ENCODE measurements around the gene NAGA. TPM values are rescaled to one million over a fixed set of nuclear protein-coding genes. Genes with fewer than 3 reads are reported as not detected.

The NAGA gene
- total RNA-seq, 1 donor from 2014 or later, result 18.7 TPM

Other genes starting within 250 kb of the NAGA start
- gene SREBF2, start 237.7 kb downstream of the NAGA start, total RNA-seq, result 44.2 and 66.4 TPM in 2 replicates
- gene SHISA8, start 155.7 kb downstream of the NAGA start, total RNA-seq, result not detected in 2 replicates
- gene TNFRSF13C, start 144.0 kb downstream of the NAGA start, total RNA-seq, result under 0.01 TPM in 2 replicates
- gene CENPM, start 123.7 kb downstream of the NAGA start, total RNA-seq, result 1.3 and 3.5 TPM in 2 replicates
- under 0.01 TPM in 2 replicates for gene SEPTIN3, start 101.4 kb downstream of the NAGA start, total RNA-seq
- gene WBP2NL, start 72.0 kb downstream of the NAGA start, total RNA-seq, result 0.26 and 0.77 TPM in 2 replicates
- 2.4 and 3.4 TPM in 2 replicates for gene PHETA2, start 3.4 kb upstream of the NAGA start, total RNA-seq
- gene SMDT1, start 8.9 kb upstream of the NAGA start, total RNA-seq, result 5.5 and 14.8 TPM in 2 replicates
- 64.8 and 68.0 TPM in 2 replicates for gene NDUFA6, start 20.0 kb upstream of the NAGA start, total RNA-seq
- 0.53 and 0.64 TPM in 2 replicates for gene CYP2D6, start 60.0 kb upstream of the NAGA start, total RNA-seq
- gene TCF20, start 199.8 kb upstream of the NAGA start, total RNA-seq, result 36.9 and 40.8 TPM in 2 replicates